Calu3 (cell line): ENCODE results near the gene PDGFD. TPM values are rescaled to one million over a fixed set of nuclear protein-coding genes. Genes with fewer than 3 reads are reported as not detected.

Experiments used
- BruUV-seq: library from RNA; stranded (reverse); fragments of 400-500 nt; replicated peaks from 2 replicates; lab custom pipeline; 2021; lab: Mats Ljungman, UMichigan
- CTCF ChIA-PET: fragments of 300-600 bp; sonication (Branson Sonifier 250); formaldehyde crosslinking; loops from one replicate; lab custom pipeline; 2022; ENCODE audit warnings: antibody characterized with exemption; lab: Charles Lee
- DNase-seq: peaks from one replicate; pipeline ENCODE4 v3.0.0; 2022
- H3K27ac Mint-ChIP-seq: one replicate; pipeline ENCODE4 v1.8.0; 2022; ENCODE audit warnings: mixed read lengths; ENCODE audit not compliant: unreplicated experiment
- H3K27me3 Mint-ChIP-seq: one replicate; pipeline ENCODE4 v1.8.0; 2022; ENCODE audit warnings: mixed read lengths; ENCODE audit not compliant: unreplicated experiment
- H3K36me3 Mint-ChIP-seq: one replicate; pipeline ENCODE4 v1.8.0; 2022; ENCODE audit warnings: mild to moderate bottlenecking, moderate library complexity, mixed read lengths; ENCODE audit not compliant: insufficient read depth, unreplicated experiment
- H3K4me1 Mint-ChIP-seq: one replicate; pipeline ENCODE4 v1.8.0; 2022; ENCODE audit warnings: mild to moderate bottlenecking, low read depth, mixed read lengths; ENCODE audit not compliant: unreplicated experiment
- H3K4me3 Mint-ChIP-seq: one replicate; pipeline ENCODE4 v1.8.0; 2022; ENCODE audit warnings: mild to moderate bottlenecking, low read depth, moderate library complexity, mixed read lengths; ENCODE audit not compliant: unreplicated experiment
- H3K9me3 Mint-ChIP-seq: one replicate; pipeline ENCODE4 v1.8.0; 2022; ENCODE audit warnings: low read depth, mixed read lengths; ENCODE audit not compliant: unreplicated experiment
- CTCF ChIP-seq: fragments of 200-600 bp; IDR thresholded peaks from one replicate; pipeline ENCODE4 v1.8.0; 2022; ENCODE audit warnings: antibody characterized with exemption; ENCODE audit not compliant: unreplicated experiment
- intact Hi-C: fragments of 100-400 bp; cut with micrococcal nuclease; formaldehyde crosslinking; loops from one replicate; pipeline ENCODE4 v1.10.0; 2022; ENCODE audit not compliant: unreplicated experiment
- total RNA-seq: library from RNA; stranded (reverse); gene quantifications from 2 replicates; pipeline ENCODE4 v1.2.3, GENCODE V29; 2022

Gene PDGFD
- total RNA-seq, 1 experiment from 2014 or later: 5.1 TPM

- no peak overlapping the region for H3K27ac Mint-ChIP-seq
- no peak overlapping the region for H3K4me3 Mint-ChIP-seq
- H3K27me3 Mint-ChIP-seq: no peaks in the 10 kb centered on the region
- intact Hi-C loops: no loop called here
- H3K4me1 Mint-ChIP-seq: no peaks in the 10 kb centered on the region
- CTCF ChIA-PET: no interaction called here
- no peaks in the 10 kb centered on the region for H3K9me3 Mint-ChIP-seq
- TF ChIP-seq CTCF: no peak
- DNase-seq: no peak
- no TSS peak for BruUV-seq
- H3K36me3 Mint-ChIP-seq: no peaks in the 10 kb centered on the region
These were observed 219.6 kb downstream of the PDGFD start for GRCh38 chr11:103944251-103944940.

GRCh38 chr11:103942646-103943045 is 221.3 kb downstream of the PDGFD start:
- Mint-ChIP-seq H3K4me3 (no peak overlapping the region), H3K36me3 (no peaks in the 10 kb centered on the region), H3K4me1 (no peaks in the 10 kb centered on the region), H3K9me3 (no peaks in the 10 kb centered on the region), H3K27ac (no peak overlapping the region), H3K27me3 (no peaks in the 10 kb centered on the region)
- CTCF ChIA-PET: no interaction called here
- no peak for DNase-seq
- TF ChIP-seq CTCF: no peak
- intact Hi-C loops: no loop called here
- no TSS peak for BruUV-seq

- no peaks in the 10 kb centered on the region for H3K4me1 Mint-ChIP-seq
- H3K27me3 Mint-ChIP-seq: no peaks in the 10 kb centered on the region
- BruUV-seq: no TSS peak
- no peaks in the 10 kb centered on the region for H3K9me3 Mint-ChIP-seq
- H3K4me3 Mint-ChIP-seq: no peak overlapping the region
- CTCF ChIA-PET: no interaction called here
- H3K36me3 Mint-ChIP-seq: no peaks in the 10 kb centered on the region
- DNase-seq: no peak
- no peak overlapping the region for H3K27ac Mint-ChIP-seq
- intact Hi-C loops: no loop called here
- no peak for TF ChIP-seq CTCF
These were observed 223.4 kb downstream of the PDGFD start for GRCh38 chr11:103940551-103940950.

GRCh38 chr11:103939694-103940093 is 224.3 kb downstream of the PDGFD start:
- no peak for TF ChIP-seq CTCF
- no peaks in the 10 kb centered on the region for H3K4me1 Mint-ChIP-seq
- intact Hi-C loops: no loop called here
- H3K4me3 Mint-ChIP-seq: no peak overlapping the region
- H3K27me3 Mint-ChIP-seq: no peaks in the 10 kb centered on the region
- no TSS peak for BruUV-seq
- no peak overlapping the region for H3K27ac Mint-ChIP-seq
- CTCF ChIA-PET: no interaction called here
- no peaks in the 10 kb centered on the region for H3K36me3 Mint-ChIP-seq
- DNase-seq: no peak
- no peaks in the 10 kb centered on the region for H3K9me3 Mint-ChIP-seq
